Coronary artery (tissue), 2 donors: ENCODE data around the gene PGLYRP4.

Experiments used
- DNase-seq: peaks from one replicate; pipeline ENCODE4 v3.0.0-alpha.2; 2017; ENCODE audit warnings: low spot score
- H3K27ac ChIP-seq, 2 donors: fragments of 200-600 bp; sonication (generic); one replicate each; pipeline ENCODE4 v1.5.1; 2016 to 2019
- H3K4me3 ChIP-seq: fragments of 200-600 bp; sonication (generic); 2 replicates; pipeline ENCODE4 v1.5.1; 2016; ENCODE audit warnings: mild to moderate bottlenecking, moderate library complexity
- TF ChIP-seq, protein P1 (sequence below): fragments of 200-600 bp; sonication (generic); IDR thresholded peaks from one replicate; pipeline ENCODE4 v1.5.1; 2019; ENCODE audit warnings: antibody characterized with exemption

PGLYRP4 gene

DNA sequence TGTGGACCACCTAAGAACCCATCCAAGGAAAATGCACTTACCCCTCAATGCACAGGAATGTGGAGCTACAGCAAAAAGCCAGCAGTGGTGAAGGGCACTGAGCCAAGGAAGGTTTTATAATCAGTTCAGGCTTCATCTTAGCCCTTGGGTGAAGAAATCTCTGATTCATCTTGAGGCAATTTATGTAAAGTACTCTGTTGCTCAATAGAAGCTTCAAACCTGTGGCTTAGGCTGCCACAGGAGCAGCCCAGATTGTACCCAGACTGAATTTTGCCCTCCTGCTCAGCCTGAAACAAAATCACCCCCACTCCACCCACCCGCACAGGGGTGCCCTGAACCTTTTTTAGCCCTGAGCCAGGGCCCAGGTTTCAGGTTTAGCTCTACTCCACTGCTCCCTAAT, 26.9 kb upstream of the PGLYRP4 start, which contains the start of gene S100A12:
TSS of gene S100A12 (minus strand) at position 111 of the 400 bp plus-strand sequence. CDS start 1,029 bp downstream, outside the sequence.
- H3K4me3 ChIP-seq: no peak within 1 kb of the TSS
- TF ChIP-seq, protein P1, sequence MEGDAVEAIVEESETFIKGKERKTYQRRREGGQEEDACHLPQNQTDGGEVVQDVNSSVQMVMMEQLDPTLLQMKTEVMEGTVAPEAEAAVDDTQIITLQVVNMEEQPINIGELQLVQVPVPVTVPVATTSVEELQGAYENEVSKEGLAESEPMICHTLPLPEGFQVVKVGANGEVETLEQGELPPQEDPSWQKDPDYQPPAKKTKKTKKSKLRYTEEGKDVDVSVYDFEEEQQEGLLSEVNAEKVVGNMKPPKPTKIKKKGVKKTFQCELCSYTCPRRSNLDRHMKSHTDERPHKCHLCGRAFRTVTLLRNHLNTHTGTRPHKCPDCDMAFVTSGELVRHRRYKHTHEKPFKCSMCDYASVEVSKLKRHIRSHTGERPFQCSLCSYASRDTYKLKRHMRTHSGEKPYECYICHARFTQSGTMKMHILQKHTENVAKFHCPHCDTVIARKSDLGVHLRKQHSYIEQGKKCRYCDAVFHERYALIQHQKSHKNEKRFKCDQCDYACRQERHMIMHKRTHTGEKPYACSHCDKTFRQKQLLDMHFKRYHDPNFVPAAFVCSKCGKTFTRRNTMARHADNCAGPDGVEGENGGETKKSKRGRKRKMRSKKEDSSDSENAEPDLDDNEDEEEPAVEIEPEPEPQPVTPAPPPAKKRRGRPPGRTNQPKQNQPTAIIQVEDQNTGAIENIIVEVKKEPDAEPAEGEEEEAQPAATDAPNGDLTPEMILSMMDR: no peak
- DNase-seq: peak; percentile 49
- H3K27ac ChIP-seq: no peak within 1 kb of the TSS

DNA sequence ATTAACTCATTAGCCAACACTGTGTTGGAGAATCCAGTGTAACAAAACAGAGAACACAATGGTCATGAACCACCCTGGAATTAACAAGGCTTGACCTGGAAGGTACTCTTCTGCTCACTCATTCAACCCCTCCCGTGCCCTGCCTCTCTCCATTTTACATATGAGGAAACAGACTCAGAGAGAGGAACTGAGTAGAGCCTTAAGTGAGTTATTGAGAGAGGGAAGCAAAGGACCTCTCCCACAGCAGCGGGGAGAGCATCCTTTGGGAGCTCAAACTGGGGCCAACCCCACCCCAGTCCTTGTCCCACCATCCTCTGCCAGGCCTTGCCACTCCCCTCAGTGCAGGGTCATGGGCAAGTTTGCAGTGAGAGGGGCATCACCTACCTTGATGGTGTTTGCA, 25.4 kb upstream of the PGLYRP4 start:
- DNase-seq: peak; percentile 8
- Histone ChIP-seq H3K27ac (no peak overlapping the region), H3K4me3 (no peak overlapping the region)
- TF ChIP-seq, protein P1: no peak

DNA sequence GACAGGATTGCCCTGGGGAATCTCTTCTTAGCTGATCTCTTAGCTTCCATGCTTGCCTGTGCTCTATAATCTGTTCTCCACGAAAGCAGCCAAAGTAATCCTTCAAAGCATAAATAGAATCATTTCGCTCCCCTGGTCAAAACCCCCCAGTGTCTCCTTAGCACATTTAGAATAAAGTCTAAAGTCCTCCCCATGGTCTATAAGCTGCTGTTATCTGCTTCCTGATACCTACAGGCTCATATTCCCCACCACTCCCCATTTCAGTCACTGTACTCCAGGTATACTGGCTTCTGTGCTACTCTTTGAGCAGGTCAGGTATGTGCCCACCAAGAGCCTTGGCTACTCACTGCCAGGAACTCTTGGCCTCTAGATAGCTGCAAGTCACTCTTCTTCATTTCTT, 23.9 kb upstream of the PGLYRP4 start:
- DNase-seq: peak; percentile 26
- H3K27ac ChIP-seq: no peak overlapping the region
- TF ChIP-seq, protein P1: no peak

DNA sequence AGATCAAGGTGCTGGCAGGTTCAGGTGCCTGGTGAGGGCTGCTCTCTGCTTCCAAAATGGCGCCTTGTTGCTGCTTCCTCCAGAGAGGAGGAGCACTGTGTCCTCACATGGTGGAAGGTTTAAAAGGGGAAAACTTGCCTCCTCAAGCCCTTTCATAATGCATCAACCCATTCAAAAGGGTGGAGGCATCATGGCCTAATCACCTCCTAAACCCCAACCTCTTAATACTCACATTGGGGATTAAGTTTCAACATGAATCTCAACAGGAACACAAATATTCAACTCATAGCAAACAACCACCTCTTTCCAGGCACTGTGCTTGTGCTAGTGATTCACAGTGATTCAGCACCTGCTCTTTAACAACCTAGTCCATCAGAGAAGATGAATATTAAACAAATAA, 22.6 kb upstream of the PGLYRP4 start:
- Histone ChIP-seq H3K27ac (no peak overlapping the region), H3K4me3 (no peak overlapping the region)
- TF ChIP-seq, protein P1: no peak
- peak; percentile 8 for DNase-seq

More for the DNA sequence above, 23.9 kb upstream of the PGLYRP4 start:
- no peak overlapping the region for H3K4me3 ChIP-seq

DNA sequence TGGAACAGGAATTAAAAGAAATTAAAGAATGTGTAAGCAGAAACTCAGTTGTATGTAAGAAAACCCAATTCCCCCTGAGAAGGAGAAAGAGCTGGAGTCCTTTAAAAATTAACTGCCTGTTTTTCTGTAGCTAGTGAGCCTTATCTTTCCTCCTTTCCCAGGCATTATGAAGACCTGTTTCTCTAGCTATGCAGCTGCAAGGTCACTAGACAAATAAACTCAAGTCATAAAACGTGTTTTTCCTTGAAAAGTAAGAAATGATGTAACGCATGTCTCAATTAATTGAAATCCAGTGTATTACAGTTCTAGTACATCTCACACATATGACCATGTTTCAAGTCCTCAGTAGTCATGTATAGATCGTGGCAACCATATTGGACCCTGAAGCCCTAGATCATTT, 21.5 kb upstream of the PGLYRP4 start:
- no peak for DNase-seq
- Histone ChIP-seq H3K27ac (no peak overlapping the region), H3K4me3 (no peak overlapping the region)
- TF ChIP-seq, protein P1: no peak

DNA sequence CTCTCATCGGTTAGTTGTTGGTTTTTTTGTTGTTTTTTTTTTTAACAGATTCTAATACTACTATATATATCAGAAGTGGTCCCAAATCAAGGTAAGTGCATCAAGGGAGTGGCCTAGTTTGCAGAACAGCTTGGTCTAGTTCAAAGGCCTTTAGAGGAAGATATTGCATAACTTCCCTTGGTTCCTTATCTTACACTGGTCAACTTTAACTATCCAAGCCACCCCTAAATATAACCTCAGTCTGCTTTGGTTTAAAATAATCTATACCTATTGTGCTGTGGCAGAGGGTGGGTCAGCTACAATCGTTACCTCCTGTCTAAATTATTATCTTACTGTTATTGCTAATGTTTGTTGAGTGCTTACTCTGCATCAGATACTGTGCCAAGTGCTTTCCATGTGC, 19.9 kb upstream of the PGLYRP4 start:
- TF ChIP-seq, protein P1: no peak
- Histone ChIP-seq H3K27ac (no peak overlapping the region), H3K4me3 (no peak overlapping the region)
- no peak for DNase-seq

DNA sequence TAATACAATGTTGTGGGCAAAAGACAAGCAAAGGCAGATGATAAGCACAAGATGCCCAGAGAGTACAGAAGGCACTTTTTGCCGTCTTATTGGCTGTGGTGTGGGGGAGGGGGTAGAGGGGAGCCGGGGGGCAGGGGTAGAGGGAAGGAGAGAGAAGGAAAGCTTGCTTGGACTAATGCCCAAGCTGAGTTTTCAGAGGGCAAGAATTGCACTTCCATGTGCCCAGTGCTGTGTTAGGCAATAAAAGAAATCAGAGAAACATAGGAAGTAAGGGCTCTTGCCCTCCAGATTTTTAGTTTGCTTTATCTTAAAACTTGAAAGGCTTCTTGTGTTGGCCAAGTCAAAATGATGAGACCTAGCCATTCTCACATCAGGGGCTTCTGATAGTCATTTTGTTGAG, 18.4 kb upstream of the PGLYRP4 start:
- no peak for DNase-seq
- TF ChIP-seq, protein P1: no peak
- no peak overlapping the region for H3K27ac ChIP-seq
- no peak overlapping the region for H3K4me3 ChIP-seq
